ENCODE measurements around the gene ATP1A1.

GRCh38 chr1:116334868-116335635 lies 38.0 kb upstream of the ATP1A1 start:
- TF ChIP-seq EZH2 (IDR thresholded peaks at IDR 0.05; ENCODE audit: insufficient read depth, poor library complexity, severe bottlenecking) (no peak), EZH2phosphoT487 (IDR thresholded peaks at IDR 0.05; ENCODE audit: insufficient read depth, low read depth) (no peak)

All from GM23248 (cell line).